SIG-M5 treated with dmso at 0.1 percent for 504 hours (cell line): Measurements from ENCODE around the gene KDM5A.

Experiments used
- DNase-seq: peaks from one replicate; lab custom pipeline; 2025; ENCODE audit not compliant: unreplicated experiment; lab: John Stamatoyannopoulos, UW

The KDM5A gene

GRCh38 chr12:275812-276211 is 113.3 kb downstream of the KDM5A start:
- no peak for DNase-seq

GRCh38 chr12:273382-273781 is 115.7 kb downstream of the KDM5A start:
- no peak for DNase-seq

- no peak for DNase-seq
These were observed 116.2 kb downstream of the KDM5A start for GRCh38 chr12:272942-273341.

GRCh38 chr12:271161-271560 is 118.0 kb downstream of the KDM5A start:
- DNase-seq = no peak

GRCh38 chr12:269191-269590 is 119.9 kb downstream of the KDM5A start:
- DNase-seq = no peak

GRCh38 chr12:268483-268840 is 120.7 kb downstream of the KDM5A start:
- no peak for DNase-seq

- no peak for DNase-seq
These were observed 121.3 kb downstream of the KDM5A start for GRCh38 chr12:267581-268482.

- DNase-seq = no peak
These were observed 124.0 kb downstream of the KDM5A start for GRCh38 chr12:265096-265495.

- DNase-seq = no peak
These were observed 124.9 kb downstream of the KDM5A start for GRCh38 chr12:264269-264668.

GRCh38 chr12:263574-263973 is 125.5 kb downstream of the KDM5A start:
- DNase-seq = no peak

GRCh38 chr12:262817-263216 is 126.3 kb downstream of the KDM5A start, which contains the start of gene SLC6A13:
Gene SLC6A13, minus strand, starts transcription at chr12:262836. Its CDS starts 2,784 bp downstream, at chr12:260052.
- DNase-seq = no peak

- DNase-seq = no peak
These were observed 127.0 kb downstream of the KDM5A start for GRCh38 chr12:262113-262512.

- no peak for DNase-seq
These were observed 131.4 kb downstream of the KDM5A start for GRCh38 chr12:257521-258321.

- DNase-seq = no peak
These were observed 132.2 kb downstream of the KDM5A start for GRCh38 chr12:256958-257357.

- no peak for DNase-seq
These were observed 132.9 kb downstream of the KDM5A start for GRCh38 chr12:256225-256624.

- DNase-seq = no peak
These were observed 134.2 kb downstream of the KDM5A start for GRCh38 chr12:254912-255311.

- DNase-seq = no peak
These were observed 135.1 kb downstream of the KDM5A start for GRCh38 chr12:254039-254438.

GRCh38 chr12:253116-253831 is 135.8 kb downstream of the KDM5A start:
- no peak for DNase-seq

- DNase-seq = no peak
These were observed 136.5 kb downstream of the KDM5A start for GRCh38 chr12:252636-253035.

- DNase-seq = no peak
These were observed 141.8 kb downstream of the KDM5A start for GRCh38 chr12:247271-247670.

- no peak for DNase-seq
These were observed 145.7 kb downstream of the KDM5A start for GRCh38 chr12:243381-243780.
